ENCODE measurements around the gene CDK5. TPM values are rescaled to one million over a fixed set of nuclear protein-coding genes. Genes with fewer than 3 reads are reported as not detected.
A peak's percentile ranks its signal among the peaks of the same experiment; 100 is the strongest.

CDK5 gene
- total RNA-seq, 2 experiments from 2014 or later: 3.1 to 3.5 TPM

DNA sequence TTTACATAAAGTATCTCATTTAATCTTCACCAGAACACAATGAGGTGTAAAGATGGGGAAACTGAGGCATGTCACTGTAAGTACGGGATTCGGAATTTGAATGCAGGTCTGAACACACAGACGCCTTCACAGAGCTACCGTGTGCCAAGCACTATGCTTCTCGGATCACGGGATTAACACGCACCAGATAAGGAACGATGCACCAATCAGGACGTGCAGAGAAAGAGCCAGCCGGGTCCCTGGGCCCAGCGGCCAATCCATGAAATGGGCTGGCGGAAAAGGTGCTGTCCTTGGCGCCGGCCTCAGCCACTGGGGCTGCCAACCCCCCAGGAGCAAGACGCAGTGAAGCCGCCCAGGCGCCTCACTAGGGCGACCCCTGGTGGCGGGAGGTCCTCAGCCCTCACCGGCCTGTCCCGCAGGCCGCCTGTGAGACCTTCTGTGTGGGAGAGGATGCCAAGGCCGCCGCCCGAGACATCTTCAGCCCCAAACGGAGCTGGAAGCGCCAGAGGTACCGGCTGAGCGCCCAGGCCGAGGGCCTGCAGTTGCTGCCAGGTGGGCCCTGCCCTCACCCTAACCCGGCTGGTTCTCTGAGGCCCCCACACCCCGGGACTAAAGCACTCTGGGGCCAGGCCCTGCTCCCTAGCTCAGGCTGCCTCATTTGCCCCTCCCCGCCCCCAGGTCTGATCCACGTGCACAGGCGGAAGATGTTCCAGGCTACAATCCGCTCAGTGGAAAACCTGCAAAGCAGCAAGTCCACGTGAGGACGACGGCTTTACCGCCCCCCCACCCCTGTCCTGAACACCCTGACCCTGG lies 49.0 kb downstream of the CDK5 start:
- Histone ChIP-seq H3K36me3 (ENCODE audit: insufficient read depth, low read length) (no peaks in the 10 kb centered on the region), H3K27ac (ENCODE audit: low read depth in 1 of 2, low read length in 2 of 2) (peak overlapping the region; percentile 74 to 79), H3K4me1 (ENCODE audit: insufficient read depth, low read length) (peaks cover 75% of the 10 kb centered on the region), H3K4me3 (ENCODE audit: low read length) (peak overlapping the region; percentile 52), H3K9me3 (ENCODE audit: control insufficient read depth in 1 of 2, insufficient read depth in 1 of 2, low read length in 2 of 2) (peaks cover 0 to 6% of the 10 kb centered on the region in 2 experiments), H3K27me3 (ENCODE audit: control insufficient read depth in 1 of 2, insufficient read depth in 2 of 2, low read length in 2 of 2) (no peaks in the 10 kb centered on the region)
- TF ChIP-seq, protein P1, sequence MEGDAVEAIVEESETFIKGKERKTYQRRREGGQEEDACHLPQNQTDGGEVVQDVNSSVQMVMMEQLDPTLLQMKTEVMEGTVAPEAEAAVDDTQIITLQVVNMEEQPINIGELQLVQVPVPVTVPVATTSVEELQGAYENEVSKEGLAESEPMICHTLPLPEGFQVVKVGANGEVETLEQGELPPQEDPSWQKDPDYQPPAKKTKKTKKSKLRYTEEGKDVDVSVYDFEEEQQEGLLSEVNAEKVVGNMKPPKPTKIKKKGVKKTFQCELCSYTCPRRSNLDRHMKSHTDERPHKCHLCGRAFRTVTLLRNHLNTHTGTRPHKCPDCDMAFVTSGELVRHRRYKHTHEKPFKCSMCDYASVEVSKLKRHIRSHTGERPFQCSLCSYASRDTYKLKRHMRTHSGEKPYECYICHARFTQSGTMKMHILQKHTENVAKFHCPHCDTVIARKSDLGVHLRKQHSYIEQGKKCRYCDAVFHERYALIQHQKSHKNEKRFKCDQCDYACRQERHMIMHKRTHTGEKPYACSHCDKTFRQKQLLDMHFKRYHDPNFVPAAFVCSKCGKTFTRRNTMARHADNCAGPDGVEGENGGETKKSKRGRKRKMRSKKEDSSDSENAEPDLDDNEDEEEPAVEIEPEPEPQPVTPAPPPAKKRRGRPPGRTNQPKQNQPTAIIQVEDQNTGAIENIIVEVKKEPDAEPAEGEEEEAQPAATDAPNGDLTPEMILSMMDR (IDR thresholded peaks at IDR 0.05): peak; percentile 67
- DNase-seq (peak; percentile 53 to 88 (median 74)), ATAC-seq (ENCODE audit: poor library complexity) (peak; percentile 18)
- ChIA-PET CTCF (interaction anchor here (0.6 to 1.7 kb wide), 7 partner anchors 10 to 1822 kb away, joined by 3 to 12 read pairs (median 5); partner anchors contain the start of gene ABCB8), POLR2A (interaction anchor here (0.7 to 8.5 kb wide), 9 partner anchors 10 to 110 kb away, joined by 3 to 77 read pairs (median 6); partner anchors contain the start of gene ABCB8)
- peaks cover 71% of the 10 kb centered on the region for H3K4me1 Mint-ChIP-seq (ENCODE audit: low read depth)
- no peaks in the 10 kb centered on the region for H3K27me3 Mint-ChIP-seq
- intact Hi-C loops (cut with DNase I, micrococcal nuclease): no loop called here
- H3K9me3 Mint-ChIP-seq: no peaks in the 10 kb centered on the region
- peaks cover 8% of the 10 kb centered on the region for H3K36me3 Mint-ChIP-seq (ENCODE audit: low read depth)
- peak overlapping the region; percentile 87 for H3K4me3 Mint-ChIP-seq
- H3K27ac Mint-ChIP-seq: peak overlapping the region; percentile 88

DNA sequence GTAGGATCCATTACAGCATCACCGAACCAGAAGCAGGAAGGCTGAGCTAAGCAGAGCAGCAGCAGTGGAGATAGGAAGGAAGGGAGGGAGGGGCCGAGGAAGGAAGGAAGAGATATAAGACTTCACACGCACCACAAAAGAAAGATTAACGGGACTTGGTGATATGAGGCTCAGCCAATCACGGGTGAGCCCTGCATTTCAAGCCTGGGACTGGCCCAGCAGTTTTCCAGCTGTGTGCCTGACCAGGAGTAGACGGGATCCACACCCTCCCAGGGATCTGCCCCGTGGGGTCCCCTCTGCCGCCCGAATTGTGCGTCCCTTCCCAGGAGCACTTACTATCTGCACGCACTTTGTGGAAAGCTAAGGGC lies 49.6 kb downstream of the CDK5 start:
- Mint-ChIP-seq H3K4me1 (ENCODE audit: low read depth) (peaks cover 67% of the 10 kb centered on the region), H3K27ac (peak overlapping the region; percentile 88), H3K36me3 (ENCODE audit: low read depth) (peaks cover 8% of the 10 kb centered on the region), H3K4me3 (peak overlapping the region; percentile 87), H3K9me3 (no peaks in the 10 kb centered on the region), H3K27me3 (no peaks in the 10 kb centered on the region)
- ATAC-seq (ENCODE audit: poor library complexity) (peak; percentile 55), DNase-seq (peak in 4 of 14 experiments; percentile 69 to 83 (median 75))
- Histone ChIP-seq H3K36me3 (ENCODE audit: insufficient read depth, low read length) (no peaks in the 10 kb centered on the region), H3K9me3 (ENCODE audit: control insufficient read depth in 1 of 2, insufficient read depth in 1 of 2, low read length in 2 of 2) (peaks cover 0 to 4% of the 10 kb centered on the region in 2 experiments), H3K27ac (ENCODE audit: low read depth in 1 of 2, low read length in 2 of 2) (peak overlapping the region; percentile 74 to 79), H3K4me1 (ENCODE audit: insufficient read depth, low read length) (peaks cover 69% of the 10 kb centered on the region), H3K27me3 (ENCODE audit: control insufficient read depth in 1 of 2, insufficient read depth in 2 of 2, low read length in 2 of 2) (no peaks in the 10 kb centered on the region), H3K4me3 (ENCODE audit: low read length) (peak overlapping the region; percentile 52)
- intact Hi-C loops (cut with DNase I, micrococcal nuclease): no loop called here
- ChIA-PET CTCF (interaction anchor here (0.6 to 1.7 kb wide), 8 partner anchors 9 to 1822 kb away, joined by 3 to 12 read pairs (median 4); partner anchors contain the start of gene ABCB8), POLR2A (interaction anchor here (0.7 to 8.5 kb wide), 9 partner anchors 10 to 110 kb away, joined by 3 to 77 read pairs (median 6); partner anchors contain the start of gene ABCB8)
- TF ChIP-seq, protein P1 (IDR thresholded peaks at IDR 0.05): no peak

DNA sequence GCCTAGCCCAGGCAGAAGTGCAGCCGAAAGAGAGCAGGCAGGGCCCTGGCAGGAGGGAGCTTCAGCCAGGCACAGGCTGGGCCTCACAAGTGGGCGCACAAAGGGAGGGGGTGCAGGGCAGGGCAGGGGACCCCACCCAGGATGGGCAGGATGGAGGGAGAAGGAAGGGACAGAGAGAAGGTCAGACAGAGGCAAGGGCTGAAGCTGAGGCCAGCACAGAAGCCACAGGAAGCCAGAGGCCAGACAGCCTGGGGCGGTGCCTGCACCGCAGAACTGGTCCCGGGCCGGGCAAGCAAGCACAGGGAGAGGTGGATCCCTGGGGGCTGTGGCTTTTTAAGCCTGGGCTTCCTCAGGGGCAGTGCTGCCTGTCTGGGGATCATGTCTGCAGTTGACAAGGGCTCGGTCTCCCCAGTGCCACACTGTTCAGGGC lies 50.2 kb downstream of the CDK5 start:
- Histone ChIP-seq H3K4me3 (ENCODE audit: low read length) (peak overlapping the region; percentile 52), H3K4me1 (ENCODE audit: insufficient read depth, low read length) (peaks cover 63% of the 10 kb centered on the region), H3K9me3 (ENCODE audit: control insufficient read depth in 1 of 2, insufficient read depth in 1 of 2, low read length in 2 of 2) (no peaks in the 10 kb centered on the region), H3K27ac (ENCODE audit: low read depth in 1 of 2, low read length in 2 of 2) (peak overlapping the region; percentile 16 to 37), H3K36me3 (ENCODE audit: insufficient read depth, low read length) (no peaks in the 10 kb centered on the region), H3K27me3 (ENCODE audit: control insufficient read depth in 1 of 2, insufficient read depth in 2 of 2, low read length in 2 of 2) (no peaks in the 10 kb centered on the region)
- peak overlapping the region; percentile 88 for H3K27ac Mint-ChIP-seq
- ChIA-PET CTCF (interaction anchor here (1.1 to 1.7 kb wide), 3 partner anchors 10 to 21 kb away, joined by 4 to 12 read pairs (median 5); partner anchors contain the start of gene ABCB8), POLR2A (interaction anchor here (1.3 to 8.5 kb wide), 7 partner anchors 11 to 32 kb away, joined by 3 to 77 read pairs (median 11); partner anchors contain the start of gene ABCB8)
- H3K27me3 Mint-ChIP-seq: no peaks in the 10 kb centered on the region
- no peaks in the 10 kb centered on the region for H3K9me3 Mint-ChIP-seq
- TF ChIP-seq, protein P1 (IDR thresholded peaks at IDR 0.05): no peak
- H3K4me3 Mint-ChIP-seq: peak overlapping the region; percentile 87
- intact Hi-C loops (cut with DNase I, micrococcal nuclease): no loop called here
- H3K36me3 Mint-ChIP-seq (ENCODE audit: low read depth): peaks cover 8% of the 10 kb centered on the region
- DNase-seq: peak in 1 of 14 experiments; percentile 33
- H3K4me1 Mint-ChIP-seq (ENCODE audit: low read depth): peaks cover 61% of the 10 kb centered on the region
- ATAC-seq (ENCODE audit: poor library complexity): no peak
